HG03280 (cell line): Measurements from ENCODE around the gene NEUROG3.
"Not testable (repeated sequence)": the region's sequence is repeated elsewhere in the genome, so short reads cannot be mapped to it uniquely, and the experiment has no call there.

Experiments
- ATAC-seq: cut with Tn5 transposase; IDR thresholded peaks from one replicate; pipeline ENCODE4 v1.9.1; 2021; ENCODE audit warnings: mild to moderate bottlenecking, moderate library complexity; ENCODE audit not compliant: unreplicated experiment

NEUROG3 gene

GRCh38 chr10:69572159-69573055, 815 bp downstream of the NEUROG3 start:
- ATAC-seq = no peak

- no peak for ATAC-seq
Observed at GRCh38 chr10:69571618-69572158, 1.5 kb downstream of the NEUROG3 start.

- ATAC-seq = no peak
Observed at GRCh38 chr10:69570050-69570816, 3.0 kb downstream of the NEUROG3 start.

- ATAC-seq = no peak
Observed at GRCh38 chr10:69569396-69569934, 3.8 kb downstream of the NEUROG3 start.

DNA sequence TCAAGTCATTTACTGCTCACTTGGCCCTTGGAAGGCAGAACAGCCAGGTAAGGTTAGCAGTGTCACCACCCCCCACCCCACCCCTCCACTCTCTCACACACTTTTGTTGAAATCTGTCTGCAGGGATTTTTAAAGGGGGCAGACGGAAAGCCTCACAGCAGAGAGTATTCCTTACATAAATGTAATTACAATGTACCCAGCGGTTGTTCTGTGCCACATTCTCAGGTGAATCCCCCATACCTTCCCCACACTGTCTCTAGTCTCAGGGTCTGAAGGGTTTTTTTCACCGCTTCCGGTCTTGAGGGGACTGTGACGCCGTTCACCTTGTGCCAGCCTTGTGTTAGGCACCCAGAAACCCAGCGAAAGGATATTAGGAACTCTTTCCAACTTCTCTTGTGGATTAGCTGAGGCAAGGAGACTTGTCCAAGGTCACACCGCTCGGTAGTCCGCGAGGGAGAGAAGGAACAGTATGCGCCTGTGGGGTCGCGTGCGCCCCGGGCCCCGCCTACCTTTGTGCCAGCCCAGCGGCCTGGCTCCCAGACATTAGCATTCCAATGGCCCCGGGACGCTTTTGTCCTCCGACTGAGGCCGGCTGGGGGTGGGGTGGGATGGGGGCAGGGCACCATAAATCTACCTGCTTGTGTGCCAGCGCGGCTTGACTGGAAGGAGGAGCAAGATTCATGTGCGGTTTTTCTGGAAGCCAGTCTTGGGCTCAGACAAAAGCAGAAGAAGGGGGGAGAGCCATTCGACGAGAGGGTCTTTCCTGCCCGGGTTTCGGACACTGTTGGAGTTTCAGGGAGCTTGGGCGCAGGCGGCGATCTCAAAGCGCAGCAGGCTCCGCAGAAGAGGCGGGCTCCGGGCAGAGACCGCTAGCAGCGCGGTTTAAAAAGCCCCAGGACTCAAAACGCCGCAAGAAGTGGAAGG, 4.5 kb downstream of the NEUROG3 start:
- no peak for ATAC-seq

DNA sequence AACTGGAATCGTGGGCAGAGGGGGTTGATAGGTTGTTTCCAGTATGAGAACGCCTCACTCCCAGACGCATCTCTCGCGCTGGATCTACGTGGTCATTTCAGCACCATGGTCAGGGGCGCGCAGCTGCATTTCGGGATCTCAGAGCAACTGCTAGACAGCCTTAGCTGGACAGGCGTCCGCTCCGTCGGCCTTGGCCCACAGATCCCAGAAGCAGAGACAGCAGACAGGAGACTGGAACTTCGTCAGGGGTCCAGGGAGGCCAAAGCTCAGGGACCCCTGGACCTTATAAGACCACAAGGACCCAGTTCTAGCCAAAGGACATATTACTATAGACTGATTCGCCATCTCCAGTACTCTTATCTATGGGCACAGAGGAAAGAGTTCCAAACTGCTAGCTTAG, 5.3 kb downstream of the NEUROG3 start:
- no peak for ATAC-seq

GRCh38 chr10:69562731-69563254, 10.4 kb downstream of the NEUROG3 start:
- ATAC-seq = no peak

GRCh38 chr10:69559525-69559924, 13.7 kb downstream of the NEUROG3 start:
- ATAC-seq = no peak

DNA sequence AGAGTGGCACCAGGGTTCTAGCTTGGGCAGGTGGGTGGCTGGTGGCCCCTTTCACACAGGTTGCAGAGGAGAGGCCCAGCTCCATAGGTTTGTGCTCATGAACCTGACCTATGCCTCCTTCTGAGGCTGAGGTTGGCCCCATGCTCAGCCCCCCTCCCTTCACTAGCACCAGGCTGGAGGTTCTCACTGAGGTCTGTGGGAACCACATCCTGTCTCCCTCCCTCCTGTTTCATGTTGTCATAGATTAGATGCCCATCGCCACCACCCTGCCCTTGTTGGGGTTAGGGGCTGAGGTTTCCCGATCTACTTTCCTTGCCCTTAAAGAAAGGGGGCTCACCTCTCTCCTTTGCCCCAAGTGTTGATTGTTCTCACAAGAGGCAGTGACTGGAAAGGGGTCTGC, 14.7 kb downstream of the NEUROG3 start:
- ATAC-seq = no peak

- ATAC-seq = no peak
Observed at GRCh38 chr10:69554611-69555010, 18.6 kb downstream of the NEUROG3 start.

- ATAC-seq = no peak
Observed at GRCh38 chr10:69553328-69553727, 19.9 kb downstream of the NEUROG3 start.

GRCh38 chr10:69552268-69552667, 21.0 kb downstream of the NEUROG3 start:
- no peak for ATAC-seq

- no peak for ATAC-seq
Observed at GRCh38 chr10:69549959-69550358, 23.3 kb downstream of the NEUROG3 start.

DNA sequence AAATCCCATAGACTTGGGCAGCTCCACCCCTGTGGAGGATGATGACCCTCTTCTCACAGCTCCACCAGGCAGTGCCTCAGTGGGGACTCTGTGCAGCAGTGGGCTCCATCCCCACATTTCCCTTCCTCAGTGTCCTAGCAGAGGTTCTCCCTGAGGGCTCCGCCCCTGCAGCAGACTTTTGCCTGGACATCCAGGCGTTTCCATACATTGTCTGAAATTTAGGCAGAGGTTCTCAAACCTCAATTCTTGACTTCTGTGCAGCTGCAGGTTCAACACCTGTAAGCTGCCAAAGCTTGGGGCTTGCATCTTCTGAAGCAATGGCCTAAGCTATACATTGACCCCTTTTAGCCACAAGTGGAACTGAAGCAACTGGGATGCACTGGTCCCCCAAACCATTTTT, 31.8 kb downstream of the NEUROG3 start:
- no peak for ATAC-seq

GRCh38 chr10:69538461-69538860, 34.8 kb downstream of the NEUROG3 start:
- ATAC-seq = no peak

- ATAC-seq = no peak
Observed at GRCh38 chr10:69537449-69537848, 35.8 kb downstream of the NEUROG3 start.

DNA sequence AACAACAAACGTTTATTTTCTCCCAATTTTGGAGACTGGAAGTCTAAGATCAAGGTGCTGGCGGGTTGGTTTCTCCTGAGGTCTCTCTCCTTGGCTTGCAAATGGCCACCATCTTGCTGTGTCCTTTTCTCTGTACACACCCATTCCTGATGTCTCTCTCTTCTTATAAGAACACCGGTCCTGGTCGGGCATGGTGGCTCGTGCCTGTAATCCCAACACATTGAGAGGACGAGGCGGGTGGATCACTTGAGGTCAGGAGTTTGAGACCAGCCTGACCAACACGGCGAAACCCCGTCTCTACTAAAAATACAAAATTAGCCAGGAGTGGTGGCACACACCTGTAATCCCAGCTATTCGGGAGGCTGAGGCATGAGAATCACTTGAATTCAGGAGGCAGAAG, 36.7 kb downstream of the NEUROG3 start:
- ATAC-seq = not testable (repeated sequence)

- no peak for ATAC-seq
Observed at GRCh38 chr10:69533658-69534057, 39.6 kb downstream of the NEUROG3 start.

- no peak for ATAC-seq
Observed at GRCh38 chr10:69527961-69528360, 45.3 kb downstream of the NEUROG3 start.
